ENCODE measurements around the gene ADM5. TPM values are rescaled to one million over a fixed set of nuclear protein-coding genes. Genes with fewer than 3 reads are reported as not detected.
A peak's percentile ranks its signal among the peaks of the same experiment; 100 is the strongest.

Gene ADM5
- polyA plus RNA-seq, 2 of the 4 experiments (the other 2 are of a cell fraction): 2.0 to 4.3 TPM

- ATAC-seq (no peak), DNase-seq (ENCODE audit: low read depth in 1 of 2, low spot score in 1 of 2) (no peak), FAIRE-seq (no peak)
- 65% methylated on average over 12 of the region's 12 CpGs for WGBS (ENCODE audit: missing lambda C conversion rate)
- ChIA-PET CTCF (interaction anchor here (0.8 to 16.7 kb wide), 23 partner anchors 9 to 457 kb away, joined by 3 to 326 read pairs (median 4); partner anchors contain the start of genes ADM5, BCL2L12, IRF3 and NOSIP), POLR2A (interaction anchor here (0.7 to 1.0 kb wide), 3 partner anchors 39 to 99 kb away, joined by 3 to 7 read pairs (median 7); partner anchors contain the start of genes AP2A1 and RRAS)
- Histone ChIP-seq H3K27ac (0 out of 6 replicates have a peak overlapping the region, but pooled peaks of 1 of the 2 experiments have one; percentile 5), H3K4me1 (peaks cover 33% of the 10 kb centered on the region), H3K4me2 (peak overlapping the region; percentile 90), H3K9me3 (no peaks in the 10 kb centered on the region), H3K4me3 (no peak overlapping the region; the same call in 2 of the 3 replicates)
- TF ChIP-seq HOXB5 (CRISPR knock-in tag; IDR thresholded peaks at IDR 0.05): no peak
- no peak for TF ChIP-seq CHD4 (IDR thresholded peaks at IDR 0.05; ENCODE audit: borderline replicate concordance)
- no peak for TF ChIP-seq HEYL (CRISPR knock-in tag; IDR thresholded peaks at IDR 0.05)
- no peak for TF ChIP-seq HDAC2 (IDR thresholded peaks at IDR 0.05)
- TF ChIP-seq ELK1 (IDR thresholded peaks at IDR 0.05; ENCODE audit: low read depth, low read length): no peak
- TF ChIP-seq HOXA7 (CRISPR knock-in tag; IDR thresholded peaks at IDR 0.05): no peak
- no peak for TF ChIP-seq NR3C1 (IDR thresholded peaks at IDR 0.05)
- no peak for TF ChIP-seq HES2 (IDR thresholded peaks at IDR 0.05)
- TF ChIP-seq FOSL2 (IDR thresholded peaks at IDR 0.05): no peak
- TF ChIP-seq FOSL2 (CRISPR knock-in tag; IDR thresholded peaks at IDR 0.05): no peak
- TF ChIP-seq EHMT2 (IDR thresholded peaks at IDR 0.05; ENCODE audit: low read depth): no peak
Observed at GRCh38 chr19:49678985-49679770, 10.2 kb upstream of the ADM5 start.

- H3K27ac ChIP-seq: peak overlapping the region in 1 of 2 experiments; percentile 74; a peak in 3 of 6 replicates
- CTCF ChIA-PET: interaction anchor here (0.6 to 16.7 kb wide), 20 partner anchors 8 to 1522 kb away, joined by 3 to 326 read pairs (median 3); partner anchors contain the start of genes ADM5, BCL2L12, IRF3 and RRAS
- peaks cover 31% of the 10 kb centered on the region for H3K4me1 ChIP-seq
- peak overlapping the region; percentile 90 for H3K4me2 ChIP-seq
- no peaks in the 10 kb centered on the region for H3K9me3 ChIP-seq
- FAIRE-seq (no peak), DNase-seq (ENCODE audit: low read depth in 1 of 2, low spot score in 1 of 2) (no peak), ATAC-seq (no peak)
- WGBS (ENCODE audit: missing lambda C conversion rate): 72% methylated on average over 8 of the region's 10 CpGs
- no peak overlapping the region for H3K4me3 ChIP-seq
- POLR2A ChIA-PET: no interaction called here
- no peak for TF ChIP-seq CTCF (IDR thresholded peaks at IDR 0.05)
- TF ChIP-seq TFCP2L1 (CRISPR knock-in tag; IDR thresholded peaks at IDR 0.05): no peak
- TF ChIP-seq RAD21 (conservative IDR thresholded peaks at IDR 0.05 in 1 of 2, IDR thresholded peaks at IDR 0.05 in 1 of 2): no peak
- TF ChIP-seq MAZ (IDR thresholded peaks at IDR 0.05; ENCODE audit: borderline replicate concordance, low read depth, low read length): no peak
- TF ChIP-seq ZC3H11A (IDR thresholded peaks at IDR 0.05): no peak
- no peak for TF ChIP-seq BHLHE40 (IDR thresholded peaks at IDR 0.05; ENCODE audit: low read depth, low read length)
- no peak for TF ChIP-seq ESRRA (IDR thresholded peaks at IDR 0.05; ENCODE audit: borderline replicate concordance, low read length)
- TF ChIP-seq POLR2AphosphoS2 (conservative IDR thresholded peaks at IDR 0.05; ENCODE audit: low read length): no peak; the same call in 1 of the 2 replicates
- TF ChIP-seq NR3C1 (IDR thresholded peaks at IDR 0.05): no peak
- TF ChIP-seq ATOH8 (CRISPR knock-in tag; IDR thresholded peaks at IDR 0.05; ENCODE audit: low read depth): no peak
- no peak for TF ChIP-seq ZFP36 (IDR thresholded peaks at IDR 0.05; ENCODE audit: borderline replicate concordance, partially characterized antibody)
- TF ChIP-seq BCL3 (IDR thresholded peaks at IDR 0.05): no peak
- TF ChIP-seq CHD4 (IDR thresholded peaks at IDR 0.05; ENCODE audit: borderline replicate concordance): no peak
- no peak for TF ChIP-seq RFX5 (IDR thresholded peaks at IDR 0.05)
- no peak for TF ChIP-seq PHF8 (IDR thresholded peaks at IDR 0.05; ENCODE audit: borderline replicate concordance, low read depth)
- TF ChIP-seq MAFK (IDR thresholded peaks at IDR 0.05; ENCODE audit: partially characterized antibody): no peak
- no peak for TF ChIP-seq USF2 (IDR thresholded peaks at IDR 0.05)
- TF ChIP-seq HEYL (CRISPR knock-in tag; IDR thresholded peaks at IDR 0.05): no peak
- no peak for TF ChIP-seq CBX2 (IDR thresholded peaks at IDR 0.05; ENCODE audit: borderline replicate concordance, low read depth)
Observed at GRCh38 chr19:49679771-49680413, 9.5 kb upstream of the ADM5 start.
